Stimulated activated CD8-positive, alpha-beta memory T cell treated with anti-CD3 and anti-CD28 coated beads, Interleukin-15, amount 100 ng/mL, for 1 hour (primary cell): ENCODE results near the gene TEC.
"Not testable (repeated sequence)": the region's sequence is repeated elsewhere in the genome, so short reads cannot be mapped to it uniquely, and the experiment has no call there.

Experiments
- DNase-seq: peaks from one replicate; pipeline ENCODE4 v3.0.0-alpha.2; 2020; ENCODE audit warnings: low read depth

The TEC gene

DNA sequence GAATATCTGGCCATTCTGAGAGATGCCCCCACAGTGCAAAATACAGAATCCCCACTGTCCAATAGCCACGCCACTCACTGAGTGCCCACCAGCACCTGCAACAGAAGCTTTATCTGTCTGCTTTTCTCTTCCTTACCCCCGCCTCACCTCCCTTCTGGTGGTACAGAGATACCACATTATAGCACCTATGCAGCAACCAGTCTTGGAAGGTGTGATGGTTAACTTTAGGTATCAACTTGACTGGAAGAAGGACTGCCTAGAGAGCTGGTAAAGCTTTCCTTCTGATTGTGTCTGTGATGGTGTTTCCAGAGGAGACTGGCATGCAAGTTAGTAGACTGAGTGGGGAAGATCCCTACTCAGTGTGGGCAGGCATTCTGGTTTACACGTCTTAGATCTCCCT lies 73.8 kb downstream of the TEC start:
- no peak for DNase-seq

DNA sequence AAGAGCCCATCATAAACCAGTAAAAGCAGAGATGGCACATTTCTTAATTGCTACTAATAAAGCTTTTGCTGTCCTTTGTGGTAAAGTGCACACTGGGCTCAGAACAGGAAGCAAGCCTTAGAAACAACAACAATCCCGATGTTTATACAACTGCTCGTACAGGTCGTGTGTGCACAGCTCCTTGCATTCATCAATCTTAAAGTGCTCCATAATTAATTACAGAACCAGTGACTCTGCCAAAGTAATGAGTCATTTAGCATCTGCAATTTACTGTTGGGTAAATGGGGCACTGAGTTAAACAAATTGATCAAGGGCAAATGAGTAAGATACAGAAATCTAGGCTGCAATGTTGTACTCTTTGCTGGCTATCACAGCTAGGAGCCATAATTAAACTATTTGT lies 74.3 kb downstream of the TEC start:
- no peak for DNase-seq

DNA sequence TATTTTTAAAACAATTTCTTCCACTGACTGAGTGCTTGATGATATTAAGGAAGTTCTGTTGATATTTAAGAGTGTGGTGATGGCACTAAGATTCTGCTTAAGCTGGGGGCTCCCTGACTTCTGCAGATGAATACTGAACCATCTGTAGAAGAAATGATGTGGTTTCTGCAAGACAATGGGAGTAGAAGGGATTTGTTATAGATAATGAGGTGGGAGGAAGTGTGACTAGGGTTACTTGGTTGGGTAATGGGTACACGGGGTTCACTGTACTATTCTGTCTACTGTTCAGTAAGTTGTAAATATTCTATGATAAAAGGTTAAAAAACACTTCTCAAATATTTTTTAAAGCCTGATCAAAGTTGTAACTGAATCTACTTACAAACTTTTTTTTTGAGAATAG lies 74.7 kb downstream of the TEC start:
- DNase-seq, result no peak

DNA sequence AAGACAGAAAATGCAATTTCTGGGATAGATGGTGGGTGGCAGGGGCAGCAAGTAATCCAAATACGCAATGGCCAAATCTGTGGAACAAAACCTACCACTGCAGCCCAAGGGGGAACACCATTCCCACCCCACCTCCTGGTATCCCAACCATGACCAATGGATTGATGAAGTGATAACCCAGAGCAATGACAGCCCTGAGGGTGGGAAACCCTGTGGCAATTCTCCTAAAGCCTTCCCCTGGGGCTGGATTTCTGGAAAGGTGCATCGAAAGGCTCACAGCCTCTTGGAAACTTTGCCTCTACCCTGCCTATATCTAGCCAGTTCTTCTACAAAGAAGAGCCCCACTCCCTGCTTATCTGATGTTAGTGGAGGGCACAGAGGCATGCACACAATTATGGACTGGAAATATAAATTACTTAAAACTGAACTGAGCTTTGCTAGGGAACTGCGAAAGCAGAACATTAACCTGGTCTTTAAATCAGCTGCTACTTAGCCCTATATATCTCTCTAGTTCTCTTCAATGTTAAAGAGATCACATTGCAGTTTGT lies 75.6 kb downstream of the TEC start:
- DNase-seq, result no peak

DNA sequence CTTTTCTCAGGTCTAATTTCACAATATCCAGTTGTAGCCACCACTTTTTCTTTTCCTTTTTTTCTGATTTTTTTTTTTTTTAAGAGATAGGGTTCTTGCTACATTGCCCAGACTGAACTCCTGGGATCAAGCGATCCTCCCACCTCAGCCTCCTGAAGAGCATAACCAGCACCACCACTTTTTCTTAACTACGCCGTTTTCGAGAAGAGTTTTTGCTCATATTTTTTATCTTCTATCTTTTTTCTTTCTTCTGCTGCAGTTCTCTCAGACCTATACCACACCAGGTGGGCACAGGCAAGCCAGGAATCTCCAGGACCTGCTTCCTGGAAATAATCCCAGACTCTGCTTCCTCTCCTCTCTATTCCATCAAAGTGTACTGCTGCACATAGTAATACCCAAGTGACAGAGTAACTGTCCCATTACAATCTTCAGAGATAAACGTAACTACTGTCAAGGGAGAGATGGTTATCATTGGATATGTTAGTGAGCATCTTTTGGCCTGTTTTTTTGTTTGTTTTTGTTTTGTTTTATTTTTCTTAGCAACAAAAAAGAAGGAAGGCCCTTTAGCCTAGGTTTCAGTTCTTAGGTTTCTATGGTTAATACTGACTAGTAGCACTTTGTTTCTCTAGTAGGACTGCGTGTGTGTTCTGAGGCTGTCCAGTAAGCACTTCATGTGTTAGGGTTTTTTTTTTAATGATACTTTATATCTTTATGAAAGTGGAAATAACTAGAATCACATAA lies 76.4 kb downstream of the TEC start:
- no peak for DNase-seq

DNA sequence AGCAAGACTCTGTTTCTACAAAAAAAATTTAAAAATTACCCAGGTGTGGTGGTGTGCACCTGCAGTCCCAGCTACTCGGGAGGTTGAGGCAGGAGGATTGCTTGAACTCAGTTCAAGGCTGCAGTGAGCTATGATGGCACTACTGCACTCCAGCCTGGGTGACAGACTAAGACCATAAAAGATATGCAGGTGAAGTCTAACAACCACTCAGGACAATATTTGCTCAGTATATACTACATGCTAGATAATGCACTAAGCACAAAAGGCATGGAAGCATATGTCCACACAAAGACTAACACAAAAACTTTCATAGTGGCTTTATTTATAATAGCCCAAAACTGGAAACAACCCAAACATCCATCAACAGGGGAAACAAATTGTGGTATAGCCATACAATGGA lies 77.9 kb downstream of the TEC start:
- no peak for DNase-seq

DNA sequence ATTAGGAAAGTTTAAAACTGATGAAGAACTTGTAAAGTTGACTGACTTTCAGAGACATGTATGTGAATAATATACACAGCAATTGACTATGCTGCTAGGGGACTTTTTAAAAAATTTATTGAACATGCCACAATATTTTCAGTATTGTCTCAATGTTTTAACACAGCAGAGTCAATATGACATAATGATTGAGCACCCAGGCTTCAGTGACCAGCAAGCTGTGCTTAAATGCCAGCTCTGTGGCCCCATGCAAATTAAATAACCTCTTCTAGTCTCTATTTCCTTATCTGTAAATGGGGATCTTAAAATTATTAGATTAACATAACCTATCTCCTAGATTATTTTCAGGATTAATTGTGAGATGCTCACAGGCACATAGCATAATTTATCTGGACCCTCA lies 78.8 kb downstream of the TEC start:
- DNase-seq, result no peak

DNA sequence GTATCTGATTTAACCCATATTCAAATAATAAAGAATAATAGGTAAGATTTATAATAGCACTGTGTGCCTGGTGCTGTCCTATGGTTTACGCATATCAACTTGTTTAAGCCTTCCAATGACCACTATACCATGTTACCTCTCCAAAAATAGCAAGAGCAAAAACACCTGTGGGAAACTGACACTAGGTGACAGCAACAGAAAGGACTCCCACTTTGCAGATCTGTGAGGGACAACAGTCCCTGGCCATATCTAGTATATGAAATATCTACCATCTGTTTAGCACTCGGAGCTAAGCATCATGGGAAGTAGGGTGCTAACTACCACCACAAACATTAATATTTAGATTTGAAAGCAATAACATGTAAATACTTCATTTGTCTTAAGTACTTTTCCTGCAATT lies 79.9 kb downstream of the TEC start:
- DNase-seq, result no peak

DNA sequence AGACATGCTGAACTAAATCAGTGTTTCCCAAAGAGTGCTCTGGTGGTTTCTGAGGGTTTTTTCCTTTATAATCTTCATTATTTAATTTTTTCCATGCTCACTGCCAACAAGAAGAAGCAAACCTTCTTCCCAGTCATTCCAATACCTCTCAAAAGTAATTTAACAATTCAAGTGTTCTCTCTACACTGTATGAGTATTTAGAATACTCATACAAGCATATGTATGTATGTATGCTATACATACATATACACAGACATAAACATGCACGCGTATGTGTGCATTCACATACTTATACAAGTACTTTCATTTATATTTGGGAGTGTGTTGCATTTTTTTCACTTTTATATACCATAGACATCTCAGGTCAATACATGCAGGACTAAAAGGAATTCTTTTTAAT lies 81.2 kb downstream of the TEC start:
- no peak for DNase-seq

DNA sequence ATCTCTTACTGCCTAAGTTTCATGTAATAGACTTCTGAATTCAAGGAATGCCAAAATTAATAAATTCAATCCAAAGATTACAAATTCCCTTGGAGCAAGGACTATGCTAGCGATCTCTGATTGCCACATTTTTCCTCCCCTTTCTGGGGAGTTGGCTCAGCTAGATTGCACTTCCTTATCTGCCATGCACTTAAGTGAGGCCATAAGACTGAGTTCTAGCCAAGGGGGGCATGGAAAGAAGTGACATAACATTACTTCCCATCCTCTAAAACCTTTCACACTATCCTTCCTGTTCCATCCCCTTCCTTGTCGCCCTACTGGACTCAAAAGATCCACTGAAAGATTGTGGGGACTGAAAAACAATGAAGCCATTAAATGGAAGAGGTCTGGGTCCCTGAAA lies 81.8 kb downstream of the TEC start:
- DNase-seq, result no peak

DNA sequence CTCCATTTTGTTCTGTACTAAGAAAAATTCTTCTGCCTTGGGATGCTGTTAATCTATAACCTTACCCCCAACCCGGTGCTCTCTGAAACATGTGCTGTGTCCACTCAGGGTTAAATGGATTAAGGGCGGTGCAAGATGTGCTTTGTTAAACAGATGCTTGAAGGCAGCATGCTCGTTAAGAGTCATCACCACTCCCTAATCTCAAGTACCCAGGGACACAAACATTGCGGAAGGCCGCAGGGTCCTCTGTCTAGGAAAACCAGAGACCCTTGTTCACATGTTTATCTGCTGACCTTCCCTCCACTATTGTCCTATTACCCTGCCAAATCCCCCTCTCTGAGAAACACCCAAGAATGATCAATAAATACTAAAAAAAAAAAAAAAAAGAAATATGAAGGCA lies 82.6 kb downstream of the TEC start:
- not testable (repeated sequence) for DNase-seq

DNA sequence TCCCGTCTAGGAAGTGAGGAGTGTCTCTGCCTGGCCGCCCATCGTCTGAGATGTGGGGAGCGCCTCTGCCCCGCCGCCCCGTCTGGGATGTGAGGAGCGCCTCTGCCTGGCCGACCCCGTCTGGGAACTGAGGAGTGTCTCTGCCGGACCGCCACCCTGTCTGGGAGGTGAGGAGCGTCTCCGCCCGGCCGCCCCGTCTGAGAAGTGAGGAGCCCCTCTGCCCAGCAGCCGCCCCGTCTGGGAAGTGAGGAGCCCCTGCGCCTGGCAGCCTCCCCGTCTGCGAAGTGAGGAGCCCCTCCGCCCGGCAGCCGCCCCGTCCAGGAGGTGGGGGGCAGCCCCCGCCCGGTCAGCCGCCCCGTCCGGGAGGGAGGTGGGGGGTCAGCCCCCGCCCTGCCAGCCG lies 83.2 kb downstream of the TEC start:
- DNase-seq, result not testable (repeated sequence)

DNA sequence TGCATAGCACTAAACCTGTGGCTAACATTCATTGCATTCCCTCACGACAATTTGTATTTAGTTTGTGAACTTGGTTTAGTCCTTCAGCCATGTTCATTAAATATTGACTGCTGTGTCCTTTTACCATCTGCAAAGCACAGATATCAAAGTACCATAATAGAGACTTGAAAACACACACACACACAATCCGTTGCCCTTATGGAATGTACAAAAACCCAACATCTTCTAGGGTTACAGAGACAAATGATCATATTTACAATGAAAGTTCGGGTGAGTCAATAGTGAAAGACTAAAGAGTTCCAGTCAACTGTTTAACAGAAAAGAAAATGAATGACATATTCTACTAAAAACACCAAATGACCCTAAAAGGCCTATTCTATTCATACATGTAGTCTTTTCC lies 84.8 kb downstream of the TEC start:
- DNase-seq, result no peak

DNA sequence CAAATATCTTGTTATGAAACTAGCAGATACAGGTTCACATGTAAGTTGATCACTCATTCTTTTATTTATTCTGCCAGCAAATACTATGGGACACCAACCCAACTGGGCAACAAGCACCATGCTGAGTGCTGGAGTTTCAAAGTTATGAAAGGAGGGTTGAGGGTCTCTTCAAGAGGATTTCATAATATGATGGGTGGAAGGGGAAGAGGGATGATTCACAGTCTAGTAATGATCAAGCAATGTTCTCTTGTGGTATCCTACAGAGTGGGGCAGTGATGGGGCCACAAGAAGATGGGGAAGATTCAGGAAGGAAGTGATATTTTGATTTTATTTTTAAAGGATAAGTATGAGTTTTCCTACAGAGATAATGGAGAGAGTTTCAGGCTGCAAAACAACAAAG lies 89.4 kb downstream of the TEC start:
- no peak for DNase-seq

DNA sequence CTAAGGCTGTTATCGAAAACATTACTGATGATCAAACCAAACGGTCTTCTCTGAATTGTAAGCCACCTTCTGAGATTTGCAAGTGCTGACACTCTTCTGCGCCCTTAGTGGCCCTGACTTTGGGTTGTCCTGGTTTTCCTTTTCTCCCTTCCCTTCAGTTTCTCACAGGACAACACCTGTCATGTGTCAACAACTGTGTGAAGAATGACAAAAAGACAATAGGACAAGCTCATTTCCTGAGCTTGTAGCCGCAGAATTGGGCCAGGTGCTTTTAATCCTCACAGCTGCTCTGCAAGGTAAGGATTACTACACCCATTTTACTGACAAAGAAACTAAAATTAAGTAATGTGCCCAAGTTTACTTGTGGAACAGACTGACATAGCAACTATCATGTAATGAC lies 90.7 kb downstream of the TEC start:
- no peak for DNase-seq

DNA sequence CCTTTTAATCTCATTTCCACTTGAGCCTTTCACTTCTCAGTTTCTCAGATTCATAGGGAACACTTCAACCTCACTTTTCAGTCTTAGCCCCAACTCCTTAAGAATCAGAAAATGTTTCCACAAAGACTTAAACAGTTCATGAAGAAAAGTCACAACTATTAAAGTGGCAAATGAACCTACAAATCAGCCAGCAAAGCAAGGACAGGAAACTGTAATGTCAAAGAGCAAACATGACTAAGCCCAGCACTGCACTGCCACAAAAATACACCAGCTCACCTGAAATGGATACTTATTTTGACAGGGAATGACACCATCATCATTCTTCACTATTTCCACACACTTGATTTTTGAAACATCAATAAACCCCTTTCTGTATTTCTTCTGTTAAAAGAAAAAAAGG lies 93.8 kb downstream of the TEC start:
- no peak for DNase-seq

DNA sequence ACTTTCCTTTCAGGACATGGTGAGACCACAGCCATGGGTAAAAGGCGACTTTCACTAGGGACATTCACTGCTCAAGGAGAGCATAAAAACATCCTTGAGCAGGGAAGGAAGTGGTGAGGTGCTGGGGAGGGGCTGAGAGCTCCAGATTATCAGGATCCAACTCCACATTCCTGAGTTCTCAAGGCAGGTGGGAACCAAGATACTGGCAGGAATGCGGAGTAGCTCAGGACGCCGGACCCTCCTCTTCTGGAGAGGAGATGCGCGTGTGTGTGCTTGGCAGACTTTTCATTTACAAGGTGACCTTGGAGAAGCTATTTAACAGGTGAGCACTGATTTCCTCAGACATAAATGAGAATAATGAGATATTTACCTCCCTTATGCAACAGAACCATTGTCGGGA lies 94.3 kb downstream of the TEC start:
- no peak for DNase-seq

DNA sequence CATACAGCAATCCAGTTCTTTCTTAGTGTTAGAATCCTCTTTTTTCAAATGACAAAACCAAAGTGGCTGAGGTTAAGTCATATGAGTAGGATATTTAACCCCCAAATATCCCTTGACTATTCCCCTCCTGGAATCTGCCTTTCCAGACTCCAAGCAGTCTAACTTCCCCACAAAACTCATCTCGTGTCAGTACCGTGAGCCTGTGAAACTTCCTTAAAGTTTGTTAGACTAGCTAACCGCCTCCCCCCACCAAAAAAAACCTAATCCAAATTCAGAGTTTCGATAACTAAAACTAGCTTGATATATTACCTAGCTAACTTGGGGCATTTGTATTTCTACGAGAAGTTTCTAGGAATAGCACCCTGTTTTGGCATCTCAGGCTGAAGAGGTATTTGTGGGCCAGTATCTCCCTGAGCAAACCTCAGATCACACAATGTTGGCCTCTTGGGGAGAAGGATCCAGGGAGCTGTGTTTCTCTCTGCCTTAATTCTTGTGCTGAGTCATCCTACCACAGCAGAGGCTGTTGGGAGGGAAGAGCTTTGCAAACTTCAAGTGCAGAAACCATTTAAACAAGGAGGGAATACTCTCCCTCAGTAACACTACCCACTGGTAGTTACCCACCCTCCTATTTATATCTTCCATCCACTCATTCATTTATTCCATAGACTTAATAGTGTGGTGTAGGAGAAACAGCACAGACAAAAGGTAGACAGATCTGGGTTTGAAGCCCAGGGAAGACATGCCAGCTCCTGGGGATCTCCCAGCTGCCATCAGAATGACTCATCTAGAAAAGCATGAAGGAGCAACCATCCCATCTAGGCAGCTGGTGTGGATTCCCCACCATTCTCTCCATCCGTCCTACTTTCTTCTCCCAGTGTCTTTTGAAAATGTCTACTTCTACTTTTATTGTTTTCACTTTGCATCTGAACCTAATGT lies 96.3 kb downstream of the TEC start:
- DNase-seq, result no peak

DNA sequence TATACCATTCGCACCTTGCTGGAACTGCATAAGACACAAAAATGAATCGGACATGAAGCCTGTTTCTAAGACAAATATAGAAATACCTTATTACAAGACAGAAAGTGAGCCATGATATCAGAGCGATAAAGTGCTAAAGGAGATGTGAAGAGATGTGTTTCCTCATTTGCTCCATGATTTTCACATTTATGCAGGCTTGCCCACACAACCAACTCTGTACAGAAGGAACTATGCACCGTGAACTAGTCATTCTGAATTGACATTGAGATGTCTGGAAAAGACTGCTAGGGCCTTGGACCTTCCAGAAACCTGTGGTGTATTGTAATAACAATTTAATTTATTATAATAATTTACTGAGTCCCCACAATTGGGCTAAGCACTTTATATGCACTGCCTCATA lies 97.0 kb downstream of the TEC start:
- no peak for DNase-seq

DNA sequence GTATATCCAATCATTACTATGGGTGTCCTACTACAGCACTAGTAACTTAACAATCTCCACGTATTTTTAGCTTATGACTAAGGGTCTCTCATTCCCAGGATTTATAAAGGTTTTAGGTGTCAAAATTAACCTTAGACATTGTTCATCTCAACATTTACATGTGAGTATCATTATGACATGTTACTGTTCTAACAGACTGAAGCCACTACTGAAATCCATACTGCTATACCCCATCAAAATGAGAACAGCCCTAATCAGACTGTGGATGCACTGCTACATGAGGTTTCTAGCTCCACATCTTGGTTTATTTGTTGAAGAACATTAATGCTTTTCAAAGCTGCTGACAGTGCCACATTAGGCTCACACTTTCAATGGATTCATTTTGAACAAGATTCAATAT lies 100.0 kb downstream of the TEC start:
- no peak for DNase-seq

DNA sequence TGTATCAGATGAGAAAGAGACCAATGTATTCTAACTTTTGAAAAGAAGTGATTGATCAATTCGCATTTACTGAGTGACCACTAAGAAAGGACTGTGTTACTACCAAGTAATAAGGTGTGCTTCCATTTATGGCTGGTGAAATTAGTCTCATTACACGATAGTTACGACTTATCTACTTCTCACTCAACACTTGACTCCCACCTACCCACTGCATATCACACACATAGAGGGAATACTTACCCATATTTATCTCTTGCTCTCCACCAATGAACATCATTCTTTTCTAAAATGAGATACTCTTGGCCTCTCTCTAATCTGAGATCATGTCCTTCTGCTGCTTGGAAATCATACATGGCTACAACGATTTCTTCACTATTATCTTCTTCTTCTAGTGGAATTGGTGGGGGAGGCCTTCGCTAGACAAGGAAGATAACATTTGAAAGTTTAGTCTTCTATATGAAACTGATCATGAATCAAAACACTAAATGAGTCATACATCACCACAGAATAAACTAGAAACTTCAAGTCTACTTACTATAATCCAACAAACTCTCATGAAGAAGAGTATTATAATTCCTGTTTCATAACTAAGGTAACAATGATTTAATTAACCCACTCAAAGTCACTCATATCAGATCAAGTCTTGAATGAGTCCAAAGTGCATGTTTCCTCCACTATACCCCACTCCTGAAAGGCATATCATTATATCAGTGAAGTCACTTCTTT lies 101.9 kb downstream of the TEC start:
- no peak for DNase-seq

DNA sequence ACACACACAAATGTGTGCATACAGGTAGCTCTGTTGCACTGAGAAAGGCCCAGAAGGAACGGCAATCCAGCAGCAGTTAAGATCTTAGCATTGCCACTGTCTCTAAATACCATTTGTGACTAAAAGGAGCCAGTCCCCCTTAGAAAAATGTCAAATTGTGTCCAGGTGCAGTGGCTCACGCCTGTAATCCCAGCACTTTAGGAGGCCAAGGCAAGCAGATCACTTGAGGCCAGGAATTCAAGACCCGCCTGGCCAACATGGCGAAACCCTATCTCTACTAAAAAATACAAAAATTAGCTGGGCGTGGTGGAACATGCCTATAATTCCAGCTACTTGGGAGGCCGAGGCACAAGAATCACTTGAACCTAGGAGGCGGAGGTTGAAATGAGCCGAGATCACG lies 105.1 kb downstream of the TEC start:
- not testable (repeated sequence) for DNase-seq

DNA sequence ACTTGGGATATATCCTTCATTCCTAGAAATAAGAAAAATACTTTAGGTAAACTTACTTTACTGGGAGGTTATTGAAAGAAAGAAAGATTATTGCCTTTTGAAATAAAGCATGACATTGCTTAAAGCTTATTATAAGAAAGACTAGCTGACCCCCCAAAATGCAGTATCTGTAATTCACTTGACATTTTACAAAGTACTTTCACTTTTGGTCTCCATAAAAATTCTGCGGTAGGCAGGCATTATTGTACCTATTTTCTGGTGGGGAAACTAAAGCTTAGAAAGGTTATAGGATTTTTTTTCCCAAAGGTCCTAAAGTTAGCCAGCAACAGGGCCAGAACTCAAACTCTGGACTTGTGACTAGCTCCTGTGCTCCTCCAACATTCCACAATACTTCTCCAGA lies 105.9 kb downstream of the TEC start:
- no peak for DNase-seq
